Measurements from ENCODE around the gene PFN3. TPM values are rescaled to one million over a fixed set of nuclear protein-coding genes. Genes with fewer than 3 reads are reported as not detected.

Gene PFN3
- total RNA-seq, 2 donors from 2014 or later, result not detected

DNA sequence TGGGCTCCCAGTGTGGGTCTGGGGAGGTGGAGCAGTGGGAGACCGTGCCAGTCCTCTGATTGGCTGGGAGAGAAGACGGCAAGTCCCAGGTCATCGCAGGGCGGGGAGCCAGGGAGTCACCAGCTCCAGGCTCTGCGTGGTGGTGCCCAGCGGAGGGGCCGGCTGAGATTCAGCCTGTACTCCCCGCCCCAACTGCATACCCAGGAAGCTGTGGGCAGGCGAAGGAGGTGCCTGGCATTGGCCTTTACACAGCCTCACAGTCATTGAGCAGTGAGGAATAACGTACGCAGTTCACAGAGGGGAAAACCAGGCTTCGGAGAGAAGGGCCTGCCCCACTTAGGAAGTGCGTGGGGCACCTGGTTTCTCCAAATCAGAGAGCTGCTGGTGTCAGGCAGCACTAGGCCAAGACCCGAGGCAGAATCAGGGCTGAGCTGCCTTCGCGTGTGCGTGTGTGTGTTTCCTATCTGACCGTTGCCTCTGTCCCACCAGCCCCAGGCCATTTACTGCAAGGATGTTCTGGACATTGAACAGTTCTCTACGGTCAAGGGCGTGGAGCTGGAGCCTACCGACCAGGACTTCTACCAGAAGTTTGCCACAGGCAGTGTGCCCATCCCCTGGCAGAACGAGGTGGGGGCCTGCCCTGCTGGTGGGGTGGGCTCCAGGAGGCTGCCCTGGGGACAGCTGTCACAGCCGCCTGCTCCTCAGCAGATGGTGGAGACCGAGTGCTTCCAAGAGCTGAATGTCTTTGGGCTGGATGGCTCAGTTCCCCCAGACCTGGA lies 39.9 kb upstream of the PFN3 start:
- Histone ChIP-seq H3K4me3 (no peak overlapping the region), H3K4me1 (ENCODE audit: control insufficient read depth in 1 of 2, low read depth in 2 of 2) (peaks cover 0 to 3% of the 10 kb centered on the region in 2 donors), H3K36me3 (peaks cover 41% of the 10 kb centered on the region), H3K27ac (no peak overlapping the region), H3K9me3 (no peaks in the 10 kb centered on the region), H3K27me3 (replicated peaks; ENCODE audit: insufficient read depth) (no peaks in the 10 kb centered on the region)
- no peak for ATAC-seq (ENCODE audit: insufficient number of reproducible peaks, low FRiP score, low read depth)
- TF ChIP-seq, protein P1, sequence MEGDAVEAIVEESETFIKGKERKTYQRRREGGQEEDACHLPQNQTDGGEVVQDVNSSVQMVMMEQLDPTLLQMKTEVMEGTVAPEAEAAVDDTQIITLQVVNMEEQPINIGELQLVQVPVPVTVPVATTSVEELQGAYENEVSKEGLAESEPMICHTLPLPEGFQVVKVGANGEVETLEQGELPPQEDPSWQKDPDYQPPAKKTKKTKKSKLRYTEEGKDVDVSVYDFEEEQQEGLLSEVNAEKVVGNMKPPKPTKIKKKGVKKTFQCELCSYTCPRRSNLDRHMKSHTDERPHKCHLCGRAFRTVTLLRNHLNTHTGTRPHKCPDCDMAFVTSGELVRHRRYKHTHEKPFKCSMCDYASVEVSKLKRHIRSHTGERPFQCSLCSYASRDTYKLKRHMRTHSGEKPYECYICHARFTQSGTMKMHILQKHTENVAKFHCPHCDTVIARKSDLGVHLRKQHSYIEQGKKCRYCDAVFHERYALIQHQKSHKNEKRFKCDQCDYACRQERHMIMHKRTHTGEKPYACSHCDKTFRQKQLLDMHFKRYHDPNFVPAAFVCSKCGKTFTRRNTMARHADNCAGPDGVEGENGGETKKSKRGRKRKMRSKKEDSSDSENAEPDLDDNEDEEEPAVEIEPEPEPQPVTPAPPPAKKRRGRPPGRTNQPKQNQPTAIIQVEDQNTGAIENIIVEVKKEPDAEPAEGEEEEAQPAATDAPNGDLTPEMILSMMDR (IDR thresholded peaks at IDR 0.05), result no peak
- no peak for DNase-seq (ENCODE audit: low spot score)

DNA sequence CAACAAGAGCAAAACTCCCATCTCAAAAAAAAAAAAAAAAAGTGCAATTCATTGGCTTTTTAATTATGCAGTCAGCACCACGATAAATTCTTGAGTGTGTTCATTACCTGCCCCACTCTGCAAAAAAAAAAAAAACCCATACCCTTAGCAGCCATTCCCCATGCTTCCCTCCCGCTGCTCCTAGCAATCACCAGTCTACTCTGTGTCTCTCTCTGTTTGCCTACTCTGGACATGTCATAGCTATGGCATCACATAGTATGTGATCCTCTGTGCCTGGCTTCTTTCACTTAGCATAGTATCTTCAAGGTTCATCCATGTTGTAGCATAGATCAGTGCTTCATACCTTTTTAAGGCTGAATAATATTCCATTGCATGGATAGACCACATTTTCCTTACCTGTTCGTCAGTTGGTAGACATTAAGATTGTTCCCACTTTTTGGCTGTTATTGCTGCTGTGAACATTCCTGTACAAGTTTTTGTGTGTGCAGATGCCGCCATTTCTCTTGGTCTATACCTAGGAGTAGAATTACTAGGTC lies 39.1 kb upstream of the PFN3 start:
- Histone ChIP-seq H3K9me3 (no peaks in the 10 kb centered on the region), H3K27ac (no peak overlapping the region), H3K4me3 (no peak overlapping the region), H3K36me3 (peaks cover 47% of the 10 kb centered on the region), H3K27me3 (replicated peaks; ENCODE audit: insufficient read depth) (no peaks in the 10 kb centered on the region), H3K4me1 (ENCODE audit: control insufficient read depth in 1 of 2, low read depth in 2 of 2) (no peaks in the 10 kb centered on the region)
- DNase-seq (ENCODE audit: low spot score) (no peak), ATAC-seq (ENCODE audit: insufficient number of reproducible peaks, low FRiP score, low read depth) (no peak)
- TF ChIP-seq, protein P1 (IDR thresholded peaks at IDR 0.05), result no peak

DNA sequence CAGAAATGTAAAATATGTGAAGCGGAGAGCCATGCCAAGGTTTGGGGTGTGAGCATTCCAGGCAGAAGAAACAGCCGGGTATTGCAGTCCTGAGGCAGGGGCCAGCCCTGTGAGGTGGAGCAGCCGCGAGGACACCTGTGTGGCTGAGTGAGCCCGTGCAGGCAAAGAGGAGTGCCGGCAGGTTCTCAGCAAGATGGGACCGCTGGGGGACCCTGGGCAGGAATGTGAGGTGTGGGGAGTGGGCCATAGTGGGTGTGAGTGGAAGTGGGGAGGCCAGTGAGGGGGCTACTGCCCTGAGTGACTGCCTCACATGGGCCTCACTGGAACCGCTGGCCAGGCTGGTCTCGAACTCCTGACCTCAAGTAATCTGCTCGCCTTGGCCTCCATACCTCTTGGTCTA lies 38.0 kb upstream of the PFN3 start:
- Histone ChIP-seq H3K27me3 (replicated peaks; ENCODE audit: insufficient read depth) (no peaks in the 10 kb centered on the region), H3K4me3 (no peak overlapping the region), H3K4me1 (ENCODE audit: control insufficient read depth in 1 of 2, low read depth in 2 of 2) (no peaks in the 10 kb centered on the region), H3K9me3 (no peaks in the 10 kb centered on the region), H3K36me3 (peaks cover 58% of the 10 kb centered on the region), H3K27ac (no peak overlapping the region)
- ATAC-seq (ENCODE audit: insufficient number of reproducible peaks, low FRiP score, low read depth) (no peak), DNase-seq (ENCODE audit: low spot score) (no peak)
- TF ChIP-seq, protein P1 (IDR thresholded peaks at IDR 0.05), result no peak

DNA sequence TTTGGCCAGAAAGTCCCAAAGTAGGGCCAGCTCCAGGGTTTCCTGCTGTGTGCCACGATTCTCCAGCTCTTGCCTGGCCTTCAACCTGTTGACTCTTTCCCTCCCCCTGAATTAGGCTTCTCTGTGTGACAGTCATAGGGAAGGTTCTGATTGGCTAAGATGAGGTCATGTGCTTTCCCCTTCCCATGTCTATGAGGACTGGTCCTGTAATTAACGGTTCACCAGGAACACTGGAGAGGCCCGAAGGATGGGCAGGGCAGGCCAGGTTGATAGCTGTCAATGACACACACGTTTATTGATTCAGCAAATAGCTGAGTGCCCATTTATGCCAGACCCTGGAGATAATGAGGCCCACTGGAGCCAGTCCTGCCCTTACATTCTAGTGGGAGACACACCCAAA lies 37.2 kb upstream of the PFN3 start:
- Histone ChIP-seq H3K4me3 (no peak overlapping the region), H3K9me3 (no peaks in the 10 kb centered on the region), H3K27me3 (replicated peaks; ENCODE audit: insufficient read depth) (no peaks in the 10 kb centered on the region), H3K27ac (no peak overlapping the region), H3K4me1 (ENCODE audit: control insufficient read depth in 1 of 2, low read depth in 2 of 2) (peaks cover 0 to 3% of the 10 kb centered on the region in 2 donors), H3K36me3 (peaks cover 67% of the 10 kb centered on the region)
- ATAC-seq (ENCODE audit: insufficient number of reproducible peaks, low FRiP score, low read depth), result no peak
- no peak for DNase-seq (ENCODE audit: low spot score)
- TF ChIP-seq, protein P1 (IDR thresholded peaks at IDR 0.05), result no peak

DNA sequence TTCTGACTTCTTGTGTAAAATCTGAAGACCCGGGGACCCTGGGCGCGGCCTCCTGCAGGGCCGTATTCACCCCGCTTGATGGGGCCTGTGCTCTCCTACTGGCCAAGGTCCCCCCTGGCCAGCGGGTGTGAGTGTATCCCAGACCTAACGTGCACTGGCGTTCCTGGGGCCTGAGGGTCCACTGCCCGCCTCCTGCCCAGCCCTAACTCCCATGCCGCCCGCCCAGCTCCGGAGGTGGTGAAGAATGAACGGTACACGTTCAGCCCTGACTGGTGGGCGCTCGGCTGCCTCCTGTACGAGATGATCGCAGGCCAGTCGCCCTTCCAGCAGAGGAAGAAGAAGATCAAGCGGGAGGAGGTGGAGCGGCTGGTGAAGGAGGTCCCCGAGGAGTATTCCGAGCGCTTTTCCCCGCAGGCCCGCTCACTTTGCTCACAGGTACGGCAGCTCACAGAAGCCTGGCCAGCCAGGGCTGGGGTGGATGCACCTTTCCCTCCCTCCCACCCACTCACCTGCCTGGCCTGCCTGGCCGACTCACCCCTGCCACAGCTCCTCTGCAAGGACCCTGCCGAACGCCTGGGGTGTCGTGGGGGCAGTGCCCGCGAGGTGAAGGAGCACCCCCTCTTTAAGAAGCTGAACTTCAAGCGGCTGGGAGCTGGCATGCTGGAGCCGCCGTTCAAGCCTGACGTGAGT lies 35.5 kb upstream of the PFN3 start:
- ATAC-seq (ENCODE audit: insufficient number of reproducible peaks, low FRiP score, low read depth), result no peak
- H3K36me3 ChIP-seq, result peaks cover 58% of the 10 kb centered on the region

More for the DNA sequence above, 35.5 kb upstream of the PFN3 start:
- H3K4me3 ChIP-seq, result no peak overlapping the region
- peaks cover 0 to 16% of the 10 kb centered on the region in 2 donors for H3K4me1 ChIP-seq (ENCODE audit: control insufficient read depth in 1 of 2, low read depth in 2 of 2)
- DNase-seq (ENCODE audit: low spot score), result no peak
- H3K27me3 ChIP-seq (replicated peaks; ENCODE audit: insufficient read depth), result no peaks in the 10 kb centered on the region
- no peak overlapping the region for H3K27ac ChIP-seq
- TF ChIP-seq, protein P1 (IDR thresholded peaks at IDR 0.05), result no peak
- no peaks in the 10 kb centered on the region for H3K9me3 ChIP-seq
